ENCODE measurements around the gene MAN1A1. TPM values are rescaled to one million over a fixed set of nuclear protein-coding genes. Genes with fewer than 3 reads are reported as not detected.
A peak's percentile ranks its signal among the peaks of the same experiment; 100 is the strongest.

The MAN1A1 gene
- total RNA-seq, 1 experiment from 2014 or later: 19.0 TPM

DNA sequence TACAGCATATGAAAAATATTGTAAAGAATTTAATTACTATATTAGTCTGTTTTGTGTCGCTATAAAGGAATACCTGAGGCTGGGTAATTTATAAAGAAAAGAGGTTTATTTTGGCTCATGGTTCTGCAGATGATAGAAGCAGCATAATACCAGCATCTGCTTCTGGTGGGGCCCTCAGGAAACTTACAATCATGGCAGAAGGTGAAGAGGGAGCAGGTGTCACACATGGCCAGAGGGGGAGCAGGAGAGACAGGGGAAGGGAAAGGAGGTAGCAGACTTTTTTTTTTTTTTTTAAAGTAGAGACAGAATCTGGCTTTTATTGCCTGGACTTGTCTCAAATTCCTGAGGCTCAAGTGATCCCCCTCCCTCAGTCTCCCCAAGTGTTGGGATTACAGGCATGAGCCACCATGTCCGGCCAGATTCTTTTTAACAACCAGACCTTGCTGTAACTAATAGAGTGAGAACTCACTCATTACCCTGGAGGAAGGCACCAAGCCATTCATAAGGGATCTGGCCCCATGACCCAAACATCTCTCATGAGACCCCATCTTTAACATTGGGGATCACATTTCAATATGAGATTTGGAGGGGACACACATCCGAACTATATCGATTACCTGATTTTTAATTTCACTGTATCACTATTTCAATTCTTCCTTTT is 64.6 kb downstream of the MAN1A1 start:
- ATAC-seq: no peak
- H4K20me1 ChIP-seq (ENCODE audit: low read length): no peaks in the 10 kb centered on the region
- no peaks in the 10 kb centered on the region for H3K9me2 ChIP-seq (replicated peaks; ENCODE audit: low read length)
- no peak overlapping the region for H2AFZ ChIP-seq (ENCODE audit: low read length)
- H3K4me2 ChIP-seq (ENCODE audit: low read length): no peak overlapping the region
- ChIA-PET POLR2A (ENCODE audit: unreplicated experiment) (no interaction called here), CTCF (no interaction called here)
- no peaks in the 10 kb centered on the region for H3K79me2 ChIP-seq (ENCODE audit: low read length)
- peaks cover 14% of the 10 kb centered on the region for H3K4me1 ChIP-seq (ENCODE audit: insufficient read depth, low read length)
- TF ChIP-seq EZH2phosphoT487 (IDR thresholded peaks at IDR 0.05; ENCODE audit: borderline replicate concordance, low read length) (no peak), EZH2 (IDR thresholded peaks at IDR 0.05; ENCODE audit: low read length, unreplicated experiment) (no peak)
- TF ChIP-seq, protein P1, sequence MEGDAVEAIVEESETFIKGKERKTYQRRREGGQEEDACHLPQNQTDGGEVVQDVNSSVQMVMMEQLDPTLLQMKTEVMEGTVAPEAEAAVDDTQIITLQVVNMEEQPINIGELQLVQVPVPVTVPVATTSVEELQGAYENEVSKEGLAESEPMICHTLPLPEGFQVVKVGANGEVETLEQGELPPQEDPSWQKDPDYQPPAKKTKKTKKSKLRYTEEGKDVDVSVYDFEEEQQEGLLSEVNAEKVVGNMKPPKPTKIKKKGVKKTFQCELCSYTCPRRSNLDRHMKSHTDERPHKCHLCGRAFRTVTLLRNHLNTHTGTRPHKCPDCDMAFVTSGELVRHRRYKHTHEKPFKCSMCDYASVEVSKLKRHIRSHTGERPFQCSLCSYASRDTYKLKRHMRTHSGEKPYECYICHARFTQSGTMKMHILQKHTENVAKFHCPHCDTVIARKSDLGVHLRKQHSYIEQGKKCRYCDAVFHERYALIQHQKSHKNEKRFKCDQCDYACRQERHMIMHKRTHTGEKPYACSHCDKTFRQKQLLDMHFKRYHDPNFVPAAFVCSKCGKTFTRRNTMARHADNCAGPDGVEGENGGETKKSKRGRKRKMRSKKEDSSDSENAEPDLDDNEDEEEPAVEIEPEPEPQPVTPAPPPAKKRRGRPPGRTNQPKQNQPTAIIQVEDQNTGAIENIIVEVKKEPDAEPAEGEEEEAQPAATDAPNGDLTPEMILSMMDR (conservative IDR thresholded peaks at IDR 0.05; ENCODE audit: low read depth, low read length): peak; percentile 44
- no peaks in the 10 kb centered on the region for H3K27me3 ChIP-seq (ENCODE audit: low read length)
- no peaks in the 10 kb centered on the region for H3K9me3 ChIP-seq (ENCODE audit: low read length)
- DNase-seq: peak; percentile 34
- H3K9ac ChIP-seq (ENCODE audit: low read length): no peak overlapping the region
- no TSS peak for BruUV-seq (replicated peaks)
- H3K36me3 ChIP-seq (ENCODE audit: low read depth, low read length): no peaks in the 10 kb centered on the region
- no peak overlapping the region for H3K4me3 ChIP-seq (ENCODE audit: low read length)
- no peaks in the 10 kb centered on the region for H3F3A ChIP-seq (ENCODE audit: low read length, unreplicated experiment)
- H3K27ac ChIP-seq (ENCODE audit: low read length): no peak overlapping the region
- intact Hi-C loops (cut with micrococcal nuclease): no loop called here

DNA sequence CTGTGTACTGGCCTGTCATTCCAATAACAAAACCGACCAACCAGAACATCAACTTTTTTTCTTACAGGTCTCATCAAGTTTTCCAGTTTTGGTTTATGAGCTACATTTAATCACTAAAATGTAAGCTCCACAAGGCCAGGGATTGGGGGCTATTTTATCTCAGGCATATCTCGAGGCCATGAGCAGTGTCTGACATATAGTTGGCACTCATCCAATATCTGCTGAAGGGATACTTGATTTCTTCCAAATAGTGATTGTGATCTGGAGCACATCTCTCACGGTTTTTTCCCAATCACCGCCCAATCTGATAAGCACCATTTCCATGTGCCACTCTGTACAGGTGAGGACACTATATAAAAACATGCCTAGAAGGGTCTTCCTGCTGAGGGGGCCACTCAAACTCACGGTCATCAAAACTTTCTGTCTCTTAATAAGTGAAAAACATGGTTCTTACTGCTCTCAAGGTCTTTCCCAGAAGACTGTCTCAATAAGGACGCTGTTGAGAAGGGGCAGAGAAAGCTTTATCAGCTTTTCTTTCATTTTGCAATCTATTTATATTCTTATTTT is 65.5 kb downstream of the MAN1A1 start:
- no peaks in the 10 kb centered on the region for H3K9me2 ChIP-seq (replicated peaks; ENCODE audit: low read length)
- H3K4me3 ChIP-seq (ENCODE audit: low read length): no peak overlapping the region
- no peaks in the 10 kb centered on the region for H3F3A ChIP-seq (ENCODE audit: low read length, unreplicated experiment)
- no peaks in the 10 kb centered on the region for H3K9me3 ChIP-seq (ENCODE audit: low read length)
- ATAC-seq (no peak), DNase-seq (no peak)
- CTCF ChIA-PET: no interaction called here
- TF ChIP-seq EZH2phosphoT487 (IDR thresholded peaks at IDR 0.05; ENCODE audit: borderline replicate concordance, low read length) (no peak), EZH2 (IDR thresholded peaks at IDR 0.05; ENCODE audit: low read length, unreplicated experiment) (no peak)
- TF ChIP-seq, protein P1 (conservative IDR thresholded peaks at IDR 0.05; ENCODE audit: low read depth, low read length): no peak
- no TSS peak for BruUV-seq (replicated peaks)
- H3K4me2 ChIP-seq (ENCODE audit: low read length): no peak overlapping the region
- intact Hi-C loops (cut with micrococcal nuclease): no loop called here
- H3K79me2 ChIP-seq (ENCODE audit: low read length): no peaks in the 10 kb centered on the region
- H3K27me3 ChIP-seq (ENCODE audit: low read length): no peaks in the 10 kb centered on the region
- no peaks in the 10 kb centered on the region for H3K36me3 ChIP-seq (ENCODE audit: low read depth, low read length)
- H3K9ac ChIP-seq (ENCODE audit: low read length): no peak overlapping the region
- no peaks in the 10 kb centered on the region for H4K20me1 ChIP-seq (ENCODE audit: low read length)
- no peak overlapping the region for H2AFZ ChIP-seq (ENCODE audit: low read length)
- H3K27ac ChIP-seq (ENCODE audit: low read length): no peak overlapping the region
- POLR2A ChIA-PET (ENCODE audit: unreplicated experiment): no interaction called here
- peaks cover 14% of the 10 kb centered on the region for H3K4me1 ChIP-seq (ENCODE audit: insufficient read depth, low read length)

DNA sequence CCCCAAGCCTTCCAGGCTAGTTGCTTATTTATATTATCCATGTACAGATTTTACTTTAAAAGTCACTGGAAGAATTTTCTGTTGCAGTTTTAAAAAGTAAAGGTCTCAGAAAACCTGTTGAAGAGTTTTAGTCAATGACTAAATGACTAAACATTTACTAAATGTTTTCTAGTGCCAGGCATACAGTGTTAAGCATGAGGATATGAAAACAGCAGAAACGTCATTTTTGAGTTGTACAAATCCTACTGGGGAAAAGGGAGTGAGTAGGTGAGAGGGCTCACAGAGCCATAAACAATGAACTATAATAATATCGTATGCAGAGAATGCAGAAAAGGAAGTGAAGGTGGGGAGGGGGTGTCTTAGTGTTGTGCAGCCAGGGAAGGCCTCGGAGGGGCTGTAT is 66.3 kb downstream of the MAN1A1 start:
- H3K9ac ChIP-seq (ENCODE audit: low read length): no peak overlapping the region
- ChIA-PET POLR2A (ENCODE audit: unreplicated experiment) (no interaction called here), CTCF (no interaction called here)
- H4K20me1 ChIP-seq (ENCODE audit: low read length): no peaks in the 10 kb centered on the region
- H3K9me2 ChIP-seq (replicated peaks; ENCODE audit: low read length): no peaks in the 10 kb centered on the region
- no peaks in the 10 kb centered on the region for H3F3A ChIP-seq (ENCODE audit: low read length, unreplicated experiment)
- no peak overlapping the region for H3K27ac ChIP-seq (ENCODE audit: low read length)
- H3K79me2 ChIP-seq (ENCODE audit: low read length): no peaks in the 10 kb centered on the region
- TF ChIP-seq, protein P1 (conservative IDR thresholded peaks at IDR 0.05; ENCODE audit: low read depth, low read length): no peak
- TF ChIP-seq EZH2phosphoT487 (IDR thresholded peaks at IDR 0.05; ENCODE audit: borderline replicate concordance, low read length): no peak
- TF ChIP-seq EZH2 (IDR thresholded peaks at IDR 0.05; ENCODE audit: low read length, unreplicated experiment): no peak
- H3K4me3 ChIP-seq (ENCODE audit: low read length): no peak overlapping the region
- no TSS peak for BruUV-seq (replicated peaks)
- DNase-seq (no peak), ATAC-seq (no peak)
- peaks cover 14% of the 10 kb centered on the region for H3K4me1 ChIP-seq (ENCODE audit: insufficient read depth, low read length)
- H3K4me2 ChIP-seq (ENCODE audit: low read length): no peak overlapping the region
- no peaks in the 10 kb centered on the region for H3K27me3 ChIP-seq (ENCODE audit: low read length)
- H3K36me3 ChIP-seq (ENCODE audit: low read depth, low read length): no peaks in the 10 kb centered on the region
- intact Hi-C loops (cut with micrococcal nuclease): no loop called here
- H3K9me3 ChIP-seq (ENCODE audit: low read length): no peaks in the 10 kb centered on the region
- no peak overlapping the region for H2AFZ ChIP-seq (ENCODE audit: low read length)

Measured in PC-3 (cell line).